ENCODE data around the gene MTCL1. TPM values are rescaled to one million over a fixed set of nuclear protein-coding genes. Genes with fewer than 3 reads are reported as not detected.

Gene MTCL1
- total and polyA plus RNA-seq, 2 of the 8 experiments (the other 6 are each of a cell fraction or from before 2014, with no cell fraction given) = 16.6 to 60.8 TPM

GRCh38 chr18:8839281-8839680 lies 133.9 kb downstream of the MTCL1 start:
- no peak overlapping the region for H3K9ac ChIP-seq (replicated peaks in 1 of 4; ENCODE audit: extremely low read depth in 1 of 4, low read depth in 3 of 4, low read length in 3 of 4)
- no peak overlapping the region for H2AK5ac ChIP-seq (ENCODE audit: low read depth, low read length)
- no peak overlapping the region for H3K23ac ChIP-seq (ENCODE audit: insufficient read length)
- H4K91ac ChIP-seq (replicated peaks; ENCODE audit: insufficient read length, low read length) = no peak overlapping the region
- FAIRE-seq (no peak), DNase-seq (ENCODE audit: low read depth in 1 of 2, low spot score in 2 of 2) (no peak)
- no peaks in the 10 kb centered on the region for H4K20me1 ChIP-seq (replicated peaks in 1 of 2; ENCODE audit: control insufficient read depth in 1 of 2, insufficient read depth in 2 of 2, low read length in 2 of 2)
- H3K23me2 ChIP-seq (ENCODE audit: low read depth, low read length) = no peaks in the 10 kb centered on the region
- no peaks in the 10 kb centered on the region for H3K79me2 ChIP-seq (ENCODE audit: control insufficient read depth in 1 of 2, insufficient read depth in 2 of 2, low read length in 2 of 2)
- H3K18ac ChIP-seq (ENCODE audit: extremely low read depth, low read length) = no peak overlapping the region
- no peaks in the 10 kb centered on the region for H3K9me3 ChIP-seq (ENCODE audit: insufficient read depth in 2 of 2, low read depth in 1 of 2, low read length in 1 of 2)
- CTCF ChIA-PET (ENCODE audit: partially characterized antibody) = interaction anchor here (0.6 to 1.1 kb wide), 3 partner anchors 32 to 139 kb away, joined by 3 read pairs; no protein-coding TSS in a partner anchor
- TF ChIP-seq TAF7 (optimal IDR thresholded peaks at IDR 0.05; ENCODE audit: borderline replicate concordance, low read depth, low read length) (no peak), SRF (IDR thresholded peaks at IDR 0.05; ENCODE audit: low read depth, low read length) (no peak), CBX5 (IDR thresholded peaks at IDR 0.05; ENCODE audit: low read depth, low read length) (no peak), SIRT6 (IDR thresholded peaks at IDR 0.05; ENCODE audit: low read length) (no peak), RAD21 (IDR thresholded peaks at IDR 0.05 in 1 of 2, conservative IDR thresholded peaks at IDR 0.05 in 1 of 2; ENCODE audit: low read depth in 2 of 2, low read length in 2 of 2) (no peak)
- no peaks in the 10 kb centered on the region for H3K27me3 ChIP-seq (replicated peaks in 1 of 4; ENCODE audit: control insufficient read depth in 3 of 4, extremely low read depth in 1 of 4, insufficient read depth in 3 of 4, low read length in 3 of 4)
- no peak overlapping the region for H4K8ac ChIP-seq (ENCODE audit: extremely low read depth, insufficient read depth, low read length)
- H2BK15ac ChIP-seq (ENCODE audit: low read length) = no peak overlapping the region
- H3K4me3 ChIP-seq (ENCODE audit: extremely low read depth in 1 of 4, insufficient read depth in 2 of 4, low read depth in 3 of 4, low read length in 4 of 4) = no peak overlapping the region
- no peak overlapping the region for H3K4me2 ChIP-seq (ENCODE audit: insufficient read depth in 1 of 2, low read depth in 2 of 2, low read length in 2 of 2)
- H3K36me3 ChIP-seq (ENCODE audit: control insufficient read depth in 2 of 4, insufficient read depth in 4 of 4, low read length in 3 of 4) = no peaks in the 10 kb centered on the region
- no peaks in the 10 kb centered on the region for H3K4me1 ChIP-seq (replicated peaks in 1 of 4; ENCODE audit: control insufficient read depth in 3 of 4, insufficient read depth in 4 of 4, low read length in 3 of 4)
- POLR2A ChIA-PET (ENCODE audit: partially characterized antibody) = no interaction called here
- no peak overlapping the region for H3K4ac ChIP-seq (replicated peaks; ENCODE audit: insufficient read length, low read depth, low read length)
- no peak overlapping the region for H3K27ac ChIP-seq (ENCODE audit: low read depth, low read length)
- no peak overlapping the region for H3K56ac ChIP-seq (replicated peaks; ENCODE audit: insufficient read length, low read depth, low read length)
- H3K14ac ChIP-seq (ENCODE audit: insufficient read length) = no peak overlapping the region
- H2BK12ac ChIP-seq (ENCODE audit: low read depth, low read length) = no peak overlapping the region
- no peak overlapping the region for H2BK5ac ChIP-seq (ENCODE audit: low read depth, low read length)
- no peak overlapping the region for H4K5ac ChIP-seq (ENCODE audit: insufficient read length, low read depth, low read length)
- H3K79me1 ChIP-seq (ENCODE audit: low read depth, low read length) = no peaks in the 10 kb centered on the region
- 94% methylated on average over 3 of the region's 3 CpGs; no CpG with 5 or more reads in 1 of the 2 experiments for WGBS, 2 experiments (ENCODE audit: extremely low coverage in 1 of 2, insufficient coverage in 1 of 2, insufficient read length in 1 of 2, insufficient replicate concordance in 2 of 2, low coverage in 1 of 2, low lambda C conversion rate in 2 of 2, missing lambda C conversion rate in 1 of 2)
- no peak overlapping the region for H2BK120ac ChIP-seq (replicated peaks; ENCODE audit: low read depth, low read length)
- no peak overlapping the region for H2BK20ac ChIP-seq (ENCODE audit: low read length)
- H2AFZ ChIP-seq (ENCODE audit: low read length) = no peak overlapping the region
